Measurements from ENCODE around the gene CEP170B.
"Not testable (repeated sequence)": the region's sequence is repeated elsewhere in the genome, so short reads cannot be mapped to it uniquely, and the experiment has no call there.

Gene CEP170B

GRCh38 chr14:104865081-104865630 lies at the start of gene CEP170B:
Gene CEP170B, plus strand, starts transcription at chr14:104865268. Its CDS starts 3,183 bp downstream, at chr14:104868451.
- peak; percentile 77 for DNase-seq (ENCODE audit: low spot score)

GRCh38 chr14:104816616-104816884 lies 48.5 kb upstream of the CEP170B start:
- no peak for DNase-seq (ENCODE audit: low spot score)

DNA sequence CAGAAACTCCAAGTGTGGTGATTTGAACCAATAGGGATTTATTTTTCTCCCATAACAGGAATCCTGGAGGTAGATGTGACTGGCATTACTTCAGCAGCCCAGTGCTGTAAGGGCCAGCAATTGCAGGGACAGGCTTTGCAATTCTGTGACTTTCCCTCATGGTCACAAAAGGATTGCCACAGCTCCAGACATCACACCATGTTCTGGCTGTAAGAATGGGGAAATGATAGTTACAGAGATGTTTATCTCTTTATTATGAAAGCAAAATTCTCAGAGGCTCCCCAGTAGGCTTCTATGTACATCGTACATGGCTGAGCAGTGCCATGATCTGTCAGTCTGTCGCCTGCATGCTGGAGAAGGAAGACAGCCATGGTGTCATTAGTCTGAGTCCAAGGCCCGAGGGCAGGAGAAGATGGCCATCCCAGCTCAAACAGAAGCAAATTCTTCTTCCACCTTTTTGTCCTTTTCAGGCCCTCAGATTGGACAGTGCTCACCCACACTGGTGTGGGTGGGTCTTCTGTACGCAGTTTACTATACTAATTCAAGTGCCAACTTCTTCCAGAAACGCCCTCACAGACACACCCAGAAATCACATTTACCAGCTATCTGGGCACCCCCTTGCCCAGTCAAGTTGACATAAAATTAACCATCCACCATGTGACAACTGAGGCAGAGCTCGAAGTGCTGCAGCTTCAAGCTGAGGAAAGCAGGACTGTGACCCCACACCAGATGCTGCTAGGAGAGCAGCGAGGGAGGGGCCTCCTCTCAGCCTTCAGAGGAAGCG lies 46.9 kb upstream of the CEP170B start:
- no peak for DNase-seq (ENCODE audit: low spot score)

DNA sequence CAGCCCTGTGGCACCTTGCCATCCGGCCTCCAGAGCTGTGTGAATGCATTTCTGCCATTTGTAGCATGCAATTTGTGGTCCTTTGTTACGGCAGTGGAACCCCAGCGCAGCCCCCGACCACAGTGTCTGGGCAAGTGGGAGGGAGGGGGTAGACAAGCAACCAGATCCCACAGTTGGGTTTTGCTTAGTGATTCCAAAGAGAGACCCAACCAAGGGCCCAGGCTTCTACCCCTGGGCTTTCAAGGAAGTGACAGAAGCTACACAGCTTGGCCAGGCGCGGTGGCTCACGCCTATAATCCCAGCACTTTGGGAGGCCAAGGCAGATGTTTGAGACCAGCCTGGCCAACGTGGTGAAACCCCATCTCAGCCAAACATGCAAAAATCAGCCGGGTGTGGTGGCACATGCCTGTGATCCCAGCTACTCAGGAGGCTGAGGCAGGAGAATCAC lies 46.3 kb upstream of the CEP170B start:
- DNase-seq (ENCODE audit: low spot score), result no peak

DNA sequence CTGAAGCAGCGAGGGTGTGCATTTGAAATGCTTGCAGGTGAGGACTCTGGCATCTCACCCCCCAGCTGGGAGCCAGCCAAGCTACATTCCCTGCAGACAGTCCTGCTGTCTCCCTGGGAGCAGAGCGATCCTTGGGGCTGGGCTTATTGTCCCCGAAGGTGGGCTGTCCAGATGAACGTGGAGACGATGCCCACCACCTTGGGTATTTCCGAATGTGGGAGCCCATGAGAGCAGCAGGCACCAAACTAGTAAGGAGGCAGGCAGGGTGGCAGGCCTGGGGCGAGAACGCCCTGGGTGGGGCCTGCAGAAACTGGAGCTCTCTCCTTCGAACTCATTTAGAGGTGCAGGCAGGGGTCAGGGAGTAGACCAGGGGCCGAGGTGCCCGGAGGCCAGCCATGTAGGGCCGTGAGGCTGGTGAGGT lies 45.7 kb upstream of the CEP170B start:
- DNase-seq (ENCODE audit: low spot score), result no peak

- no peak for DNase-seq (ENCODE audit: low spot score)
Observed at GRCh38 chr14:104820669-104821228, 44.3 kb upstream of the CEP170B start.

GRCh38 chr14:104821229-104821945 lies 43.7 kb upstream of the CEP170B start:
- DNase-seq (ENCODE audit: low spot score), result no peak

DNA sequence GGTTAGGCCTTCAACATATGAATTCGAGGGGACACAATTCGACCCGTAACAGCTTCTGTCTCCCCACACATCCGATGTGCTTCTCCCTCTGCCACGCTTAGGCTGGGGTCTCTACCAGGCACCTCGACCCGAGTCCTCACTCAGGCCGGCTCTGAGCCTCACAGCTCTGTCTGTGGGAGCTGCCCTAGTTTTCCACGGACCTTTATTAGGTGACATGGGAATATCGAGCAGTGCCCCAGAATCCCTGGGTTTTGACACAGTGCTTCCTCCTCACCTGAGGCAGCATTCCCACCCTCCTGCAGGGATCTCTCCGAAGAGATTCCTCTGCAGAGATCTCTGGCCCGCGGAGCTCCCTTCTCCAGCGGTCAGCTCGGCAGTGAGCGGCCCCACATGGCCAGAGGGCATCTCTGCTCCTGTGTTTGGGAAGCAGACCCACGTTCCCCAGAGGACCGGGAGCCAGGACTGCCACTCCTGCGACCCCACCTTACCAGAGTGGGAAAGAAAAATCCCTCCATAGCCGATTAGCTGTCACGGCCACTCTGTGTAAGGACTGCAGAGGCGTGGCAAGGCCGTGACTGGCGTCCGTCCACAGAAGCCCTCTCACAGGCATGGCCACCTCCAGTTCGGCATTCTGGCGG lies 43.0 kb upstream of the CEP170B start:
- no peak for DNase-seq (ENCODE audit: low spot score)

GRCh38 chr14:104822821-104823615 lies 42.0 kb upstream of the CEP170B start:
- DNase-seq (ENCODE audit: low spot score), result no peak

DNA sequence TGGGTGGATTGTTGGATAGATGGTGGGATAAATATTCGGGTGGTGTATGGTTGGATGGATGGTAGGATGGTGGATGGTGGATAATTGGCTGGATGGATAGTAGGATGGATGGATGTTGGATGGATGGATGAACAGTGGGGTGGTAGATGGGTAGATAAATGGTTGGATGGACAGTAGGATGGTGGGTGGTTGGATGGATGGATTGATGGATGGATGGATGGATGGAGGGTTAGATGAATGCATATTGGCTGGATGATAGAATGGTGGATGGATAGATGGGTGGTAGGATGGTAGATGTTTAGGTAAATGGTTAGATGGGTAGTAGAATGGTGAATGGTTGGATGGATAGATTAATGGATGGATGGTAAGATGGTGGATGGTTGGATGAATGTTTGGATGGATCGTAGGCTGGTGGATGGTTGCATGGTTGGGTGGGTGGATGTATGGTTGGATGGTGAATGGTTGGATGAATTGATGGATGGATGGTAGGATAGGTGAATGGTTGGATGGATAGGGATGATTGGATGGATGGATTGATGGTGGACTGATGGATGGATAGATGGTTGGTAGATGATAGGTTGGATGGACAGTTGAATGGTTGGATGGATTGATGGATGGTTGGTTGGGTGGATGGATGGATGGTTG lies 40.6 kb upstream of the CEP170B start:
- no peak for DNase-seq (ENCODE audit: low spot score)

GRCh38 chr14:104826189-104826860 lies 38.7 kb upstream of the CEP170B start:
- DNase-seq (ENCODE audit: low spot score), result peak; percentile 89

- DNase-seq (ENCODE audit: low spot score), result no peak
Observed at GRCh38 chr14:104826861-104827176, 38.2 kb upstream of the CEP170B start.

GRCh38 chr14:104827177-104828055 lies 37.7 kb upstream of the CEP170B start:
- DNase-seq (ENCODE audit: low spot score), result peak; percentile 22

GRCh38 chr14:104830781-104831180 lies 34.3 kb upstream of the CEP170B start:
- no peak for DNase-seq (ENCODE audit: low spot score)

DNA sequence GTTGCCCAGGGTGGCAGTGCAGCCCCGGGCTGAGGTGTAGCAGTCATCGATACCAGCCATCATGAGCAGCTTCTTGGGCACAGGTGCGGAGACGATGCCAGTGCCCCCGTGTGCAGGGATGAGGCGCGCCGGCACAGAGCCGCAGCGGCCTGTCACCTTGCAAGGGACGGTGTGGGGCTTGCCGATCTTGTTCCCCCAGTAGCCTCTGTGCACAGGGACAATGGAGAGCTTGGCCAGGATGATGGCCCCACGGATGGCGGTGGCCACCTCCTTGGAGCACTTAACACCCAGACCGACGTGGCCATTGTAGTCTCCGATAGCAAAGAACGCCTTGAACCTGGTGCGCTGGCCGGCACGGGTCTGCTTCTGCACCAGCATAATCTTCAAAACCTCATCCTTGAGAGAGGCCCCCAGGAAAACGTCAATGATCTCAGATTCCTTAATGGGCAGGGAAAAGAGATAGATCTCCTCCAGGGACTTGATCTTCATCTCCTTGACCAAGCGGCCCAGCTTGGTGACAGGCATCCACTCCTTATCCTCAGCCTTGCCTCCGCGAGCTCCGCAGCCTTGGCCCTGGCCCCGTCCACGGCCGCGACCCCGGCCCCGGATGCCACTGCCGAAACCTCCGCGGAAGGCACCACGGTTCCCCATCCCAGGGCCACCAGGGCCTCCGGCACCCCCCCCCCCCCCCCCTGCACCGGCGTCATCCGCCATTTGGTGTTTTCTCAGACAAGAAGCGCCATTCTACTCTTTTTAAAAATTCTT lies 28.7 kb upstream of the CEP170B start:
- DNase-seq (ENCODE audit: low spot score), result not testable (repeated sequence)

GRCh38 chr14:104841730-104842129 lies 23.3 kb upstream of the CEP170B start:
- DNase-seq (ENCODE audit: low spot score), result no peak

DNA sequence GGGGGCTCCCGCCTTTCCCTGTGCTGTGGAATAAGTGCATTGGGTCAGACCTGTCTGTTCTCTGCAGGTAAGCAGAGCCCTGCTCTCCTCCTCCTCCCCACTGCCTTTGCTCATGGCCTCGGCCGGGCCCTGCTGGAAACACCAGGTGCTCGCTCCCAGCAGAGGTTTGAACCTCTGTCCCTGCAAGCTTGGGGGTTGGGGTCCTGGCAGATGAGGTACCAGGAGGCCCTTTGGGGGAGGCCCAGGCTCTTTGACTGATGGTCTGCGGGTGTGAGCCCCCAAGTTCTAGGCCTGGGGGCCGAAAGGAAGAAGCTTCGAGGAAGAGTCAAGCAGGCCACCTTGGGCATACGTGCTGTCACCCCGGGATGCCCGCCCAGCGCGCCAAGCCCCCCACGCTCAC lies 22.1 kb upstream of the CEP170B start:
- DNase-seq (ENCODE audit: low spot score), result no peak

DNA sequence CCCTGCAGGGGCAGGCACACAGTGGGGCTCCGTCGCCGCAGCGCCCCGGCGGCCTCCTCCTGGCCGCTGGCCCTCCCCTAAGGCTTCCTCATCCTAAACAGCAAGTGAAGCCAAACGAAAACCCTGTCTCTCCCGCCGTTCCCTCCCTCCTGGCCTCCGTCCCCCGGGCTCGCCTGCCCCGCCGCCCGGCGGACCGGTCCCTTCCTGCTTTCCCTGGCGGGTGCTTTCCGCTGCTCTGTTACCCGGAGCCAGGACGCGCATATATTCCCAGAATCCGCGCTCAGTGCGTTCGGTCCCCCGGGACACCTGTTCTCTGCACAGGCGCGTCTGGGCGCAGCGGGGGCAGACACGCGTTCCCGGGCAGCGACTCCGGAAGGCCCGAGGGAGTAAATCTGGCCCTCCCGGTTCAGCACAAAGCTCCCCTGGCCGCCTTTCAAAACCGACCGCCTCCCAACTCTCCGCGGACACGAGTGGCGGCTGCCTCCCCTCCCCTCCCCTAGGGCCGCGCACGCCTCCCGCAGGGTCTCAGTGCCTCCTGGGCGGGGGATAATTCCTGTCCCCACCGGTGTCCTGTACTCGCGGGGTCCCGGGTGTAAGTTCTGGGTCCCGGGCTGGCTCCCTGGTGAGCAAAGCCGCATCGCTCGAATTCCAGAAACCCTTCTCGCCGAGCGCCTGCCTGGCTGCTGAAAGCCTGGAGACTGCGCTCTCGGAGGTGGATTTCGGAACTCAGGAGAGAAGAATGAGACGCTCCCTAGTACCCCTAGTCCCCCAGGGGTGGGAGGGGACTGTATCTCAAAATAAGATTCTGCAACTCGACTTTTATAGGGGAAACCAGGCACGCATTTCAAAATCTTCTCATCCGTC lies 21.4 kb upstream of the CEP170B start:
- DNase-seq (ENCODE audit: low spot score), result no peak
